Islet of Langerhans (tissue), 1 donor: ENCODE results near the gene FCMR.
"Not testable (repeated sequence)": the region's sequence is repeated elsewhere in the genome, so short reads cannot be mapped to it uniquely, and the experiment has no call there.

Source experiments
- FAIRE-seq: peaks from one replicate; lab custom pipeline; 2011; peaks lifted over from hg19 to GRCh38; lab: Jason Lieb, UNC

Gene FCMR

GRCh38 chr1:206949641-206950040 lies 27.9 kb upstream of the FCMR start:
- FAIRE-seq = no peak

GRCh38 chr1:206949208-206949607 lies 27.5 kb upstream of the FCMR start:
- no peak for FAIRE-seq

- FAIRE-seq = no peak
Observed at GRCh38 chr1:206947255-206947654, 25.5 kb upstream of the FCMR start.

GRCh38 chr1:206946261-206946660 lies 24.5 kb upstream of the FCMR start, which contains the start of gene PIGR:
TSS of gene PIGR (minus strand) at chr1:206946466. CDS start at chr1:206940531, 5,935 bp downstream.
- FAIRE-seq = no peak

GRCh38 chr1:206945779-206946178 lies 24.0 kb upstream of the FCMR start:
- FAIRE-seq = no peak

GRCh38 chr1:206944703-206945102 lies 23.0 kb upstream of the FCMR start:
- no peak for FAIRE-seq

GRCh38 chr1:206941766-206942418 lies 20.2 kb upstream of the FCMR start:
- no peak for FAIRE-seq

- no peak for FAIRE-seq
Observed at GRCh38 chr1:206940588-206940936, 18.8 kb upstream of the FCMR start.

- FAIRE-seq = no peak
Observed at GRCh38 chr1:206939841-206940587, 18.3 kb upstream of the FCMR start.

GRCh38 chr1:206939131-206939530 lies 17.4 kb upstream of the FCMR start:
- FAIRE-seq = no peak

GRCh38 chr1:206937425-206937824 lies 15.7 kb upstream of the FCMR start:
- FAIRE-seq = no peak

GRCh38 chr1:206935491-206936067 lies 13.8 kb upstream of the FCMR start:
- FAIRE-seq = no peak

- no peak for FAIRE-seq
Observed at GRCh38 chr1:206933333-206933945, 11.7 kb upstream of the FCMR start.

- FAIRE-seq = no peak
Observed at GRCh38 chr1:206932177-206932576, 10.4 kb upstream of the FCMR start.

GRCh38 chr1:206931709-206932108 lies 10.0 kb upstream of the FCMR start:
- FAIRE-seq = no peak

GRCh38 chr1:206930210-206930798 lies 8.6 kb upstream of the FCMR start:
- no peak for FAIRE-seq

GRCh38 chr1:206929524-206929923 lies 7.8 kb upstream of the FCMR start:
- FAIRE-seq = no peak

- FAIRE-seq = no peak
Observed at GRCh38 chr1:206926286-206926685, 4.5 kb upstream of the FCMR start.

GRCh38 chr1:206925106-206925736 lies 3.5 kb upstream of the FCMR start:
- FAIRE-seq = no peak

- no peak for FAIRE-seq
Observed at GRCh38 chr1:206924592-206925105, 2.9 kb upstream of the FCMR start.

- FAIRE-seq = not testable (repeated sequence)
Observed at GRCh38 chr1:206923961-206924557, 2.3 kb upstream of the FCMR start.
